ENCODE results near the gene MN1.

Gene MN1

DNA sequence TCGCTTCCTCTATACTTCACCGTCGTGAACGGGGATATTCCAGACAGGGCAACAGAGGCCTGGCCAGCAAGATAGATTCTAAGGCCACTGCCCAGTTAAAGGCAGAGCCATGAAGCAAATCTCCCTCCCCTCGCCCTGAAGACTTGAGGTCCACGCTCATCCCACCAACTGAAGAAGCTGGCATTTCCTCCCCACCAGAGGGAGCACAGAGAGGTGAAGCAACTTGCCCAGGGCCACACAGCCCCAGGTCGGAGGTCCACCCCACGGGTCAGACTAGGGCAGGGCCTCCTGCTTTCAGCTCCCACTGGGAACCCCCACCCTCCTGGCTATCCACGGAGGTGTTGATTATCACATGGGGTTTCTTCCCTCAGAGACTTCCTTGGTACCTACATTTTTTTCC lies 27.4 kb downstream of the MN1 start:
- in situ Hi-C loops (cut with MboI; ENCODE audit: low sequenced_read_pairs, unreplicated experiment), result no loop called here
- TF ChIP-seq, protein P1, sequence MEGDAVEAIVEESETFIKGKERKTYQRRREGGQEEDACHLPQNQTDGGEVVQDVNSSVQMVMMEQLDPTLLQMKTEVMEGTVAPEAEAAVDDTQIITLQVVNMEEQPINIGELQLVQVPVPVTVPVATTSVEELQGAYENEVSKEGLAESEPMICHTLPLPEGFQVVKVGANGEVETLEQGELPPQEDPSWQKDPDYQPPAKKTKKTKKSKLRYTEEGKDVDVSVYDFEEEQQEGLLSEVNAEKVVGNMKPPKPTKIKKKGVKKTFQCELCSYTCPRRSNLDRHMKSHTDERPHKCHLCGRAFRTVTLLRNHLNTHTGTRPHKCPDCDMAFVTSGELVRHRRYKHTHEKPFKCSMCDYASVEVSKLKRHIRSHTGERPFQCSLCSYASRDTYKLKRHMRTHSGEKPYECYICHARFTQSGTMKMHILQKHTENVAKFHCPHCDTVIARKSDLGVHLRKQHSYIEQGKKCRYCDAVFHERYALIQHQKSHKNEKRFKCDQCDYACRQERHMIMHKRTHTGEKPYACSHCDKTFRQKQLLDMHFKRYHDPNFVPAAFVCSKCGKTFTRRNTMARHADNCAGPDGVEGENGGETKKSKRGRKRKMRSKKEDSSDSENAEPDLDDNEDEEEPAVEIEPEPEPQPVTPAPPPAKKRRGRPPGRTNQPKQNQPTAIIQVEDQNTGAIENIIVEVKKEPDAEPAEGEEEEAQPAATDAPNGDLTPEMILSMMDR (IDR thresholded peaks at IDR 0.05; ENCODE audit: borderline replicate concordance, control extremely low read depth, extremely low read depth, insufficient read depth, missing control alignments), result no peak
- DNase-seq (ENCODE audit: low spot score), result no peak

DNA sequence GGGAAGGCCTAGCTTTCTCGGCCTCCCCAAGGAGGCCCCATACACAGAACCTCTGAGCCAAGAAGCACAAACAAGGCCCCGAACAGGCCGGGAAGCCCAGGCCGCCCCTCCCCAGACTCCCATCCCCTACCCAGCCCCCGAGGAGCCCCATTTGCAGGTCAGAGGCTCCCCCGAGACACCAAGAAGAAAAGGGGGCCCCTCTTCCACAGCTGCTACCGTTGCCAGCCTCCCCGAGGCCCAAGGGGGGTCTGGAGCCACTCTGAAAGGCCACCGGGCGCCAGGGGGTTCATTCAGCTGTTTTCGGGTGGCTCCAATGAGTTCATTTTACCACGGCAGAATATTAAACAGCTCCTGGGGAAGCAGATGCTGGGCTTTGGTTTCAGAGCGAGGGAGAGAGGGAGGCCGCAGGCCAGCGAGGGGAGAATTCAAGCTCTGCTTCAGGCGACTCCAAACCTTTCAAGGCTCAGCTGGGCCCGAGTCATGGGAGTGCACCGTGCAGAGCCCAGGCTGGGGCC lies 28.5 kb downstream of the MN1 start:
- DNase-seq (ENCODE audit: low spot score), result no peak
- in situ Hi-C loops (cut with MboI; ENCODE audit: low sequenced_read_pairs, unreplicated experiment), result no loop called here
- TF ChIP-seq, protein P1 (IDR thresholded peaks at IDR 0.05; ENCODE audit: borderline replicate concordance, control extremely low read depth, extremely low read depth, insufficient read depth, missing control alignments), result no peak

DNA sequence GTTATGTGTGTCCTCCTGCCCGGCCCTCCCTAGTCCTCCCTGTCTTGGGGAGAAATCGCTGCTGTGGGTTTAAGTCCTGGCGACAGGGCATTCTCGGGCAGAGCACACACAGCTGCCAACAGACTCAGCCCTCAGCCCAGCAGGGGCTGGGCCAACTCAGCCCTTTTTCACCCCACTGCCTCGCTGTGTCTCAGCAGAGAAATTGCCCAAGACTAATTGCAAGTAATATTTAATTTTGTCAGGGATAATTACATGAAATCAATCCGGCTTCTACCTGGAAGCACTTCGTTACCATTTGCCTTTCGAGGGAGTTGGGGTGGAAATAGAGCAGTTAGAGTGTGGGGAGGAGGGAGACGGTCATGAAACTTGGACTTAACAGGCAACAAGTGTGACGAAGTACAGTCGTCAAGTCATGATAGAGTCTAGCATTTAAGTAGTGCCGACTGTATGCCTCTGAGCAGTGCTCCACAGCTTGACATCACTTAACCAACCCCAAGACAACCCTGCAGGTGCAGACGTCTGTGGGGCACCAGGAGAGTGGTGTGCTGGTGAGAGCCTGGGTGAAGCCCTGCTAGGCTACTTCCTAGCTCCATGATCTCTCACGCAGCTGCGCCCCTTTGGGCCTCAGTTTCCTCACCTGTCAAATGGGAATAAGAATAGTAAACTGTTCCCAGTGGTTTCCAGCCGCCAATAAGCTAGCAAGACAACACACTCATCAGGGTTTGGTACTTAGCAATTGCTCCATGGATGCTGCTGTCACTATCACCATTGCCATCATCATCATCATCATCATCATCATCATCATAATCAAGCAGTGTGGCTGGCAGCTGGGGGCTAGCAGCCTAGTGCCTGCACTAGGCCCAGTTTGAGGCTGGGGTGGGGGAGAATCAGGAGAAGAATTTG lies 29.2 kb downstream of the MN1 start:
- no peak for DNase-seq (ENCODE audit: low spot score)
- in situ Hi-C loops (cut with MboI; ENCODE audit: low sequenced_read_pairs, unreplicated experiment), result no loop called here
- TF ChIP-seq, protein P1 (IDR thresholded peaks at IDR 0.05; ENCODE audit: borderline replicate concordance, control extremely low read depth, extremely low read depth, insufficient read depth, missing control alignments), result no peak

DNA sequence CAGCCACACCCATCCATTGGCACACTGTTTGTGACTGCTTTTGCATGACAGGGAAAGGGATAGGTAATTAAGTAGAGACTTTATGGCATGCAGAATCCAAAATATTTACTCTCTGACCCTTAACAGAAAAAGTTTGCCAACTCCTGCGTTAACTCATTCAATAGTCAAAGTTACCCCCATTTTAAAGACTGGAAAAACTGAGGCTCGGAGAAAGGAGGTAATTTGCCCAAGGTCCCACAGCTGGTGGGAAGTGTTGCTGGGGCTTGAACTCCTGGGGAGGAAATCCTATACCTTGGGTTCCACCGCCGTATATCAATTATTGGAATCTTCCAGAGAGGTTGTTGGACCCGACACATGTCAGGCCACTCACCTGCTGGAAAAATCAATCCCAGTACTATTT lies 29.9 kb downstream of the MN1 start:
- in situ Hi-C loops (cut with MboI; ENCODE audit: low sequenced_read_pairs, unreplicated experiment), result no loop called here
- no peak for DNase-seq (ENCODE audit: low spot score)
- TF ChIP-seq, protein P1 (IDR thresholded peaks at IDR 0.05; ENCODE audit: borderline replicate concordance, control extremely low read depth, extremely low read depth, insufficient read depth, missing control alignments), result no peak

DNA sequence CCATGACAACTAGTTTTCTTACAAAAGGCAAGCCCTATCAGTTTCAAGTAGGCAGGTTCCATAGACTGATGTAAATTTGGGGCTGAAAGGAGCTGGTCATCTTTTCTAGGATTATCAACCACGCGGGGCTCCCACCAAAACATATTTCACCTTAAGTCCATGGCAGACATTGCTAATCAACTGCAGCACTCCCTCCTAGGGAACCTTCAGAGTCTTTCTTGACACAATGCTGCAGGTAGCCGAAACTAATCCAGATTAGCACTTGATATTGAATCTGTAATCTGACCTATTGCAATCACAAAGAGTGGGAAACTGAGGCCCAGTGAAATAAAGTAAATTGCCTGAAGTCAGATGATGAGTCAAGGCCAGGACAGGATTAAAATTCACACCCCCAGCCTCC lies 32.5 kb downstream of the MN1 start:
- DNase-seq (ENCODE audit: low spot score), result no peak
- in situ Hi-C loops (cut with MboI; ENCODE audit: low sequenced_read_pairs, unreplicated experiment), result no loop called here
- TF ChIP-seq, protein P1 (IDR thresholded peaks at IDR 0.05; ENCODE audit: borderline replicate concordance, control extremely low read depth, extremely low read depth, insufficient read depth, missing control alignments), result no peak

DNA sequence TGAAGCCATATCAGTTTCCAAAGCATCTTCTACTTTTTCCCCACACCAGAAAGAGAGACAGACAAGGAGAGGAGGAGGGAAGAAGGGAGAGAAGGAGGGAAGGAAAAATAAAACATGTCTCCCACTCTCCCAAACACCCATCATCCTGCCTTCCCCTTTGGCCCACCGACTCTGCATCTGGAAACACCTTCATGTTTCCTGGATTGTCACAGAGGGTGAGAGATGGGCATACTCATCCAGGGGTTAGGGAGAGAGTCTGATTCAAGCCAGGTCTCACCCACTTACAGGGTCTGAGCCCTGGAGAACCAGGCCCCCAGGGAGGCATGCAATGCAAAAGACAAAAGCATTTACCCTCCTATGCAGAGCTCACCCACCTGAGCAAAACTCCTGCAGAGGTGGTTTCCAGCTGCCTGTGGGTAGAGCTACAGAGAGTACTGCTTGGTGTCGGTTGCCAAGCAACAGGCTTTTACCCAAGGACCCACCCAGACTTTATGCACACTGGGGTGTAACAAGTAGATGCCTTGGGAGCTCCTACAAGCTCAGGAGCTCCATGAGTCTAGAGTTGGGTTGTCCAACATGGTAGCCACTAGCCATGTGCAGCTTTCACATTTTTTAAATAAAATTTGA lies 33.4 kb downstream of the MN1 start:
- TF ChIP-seq, protein P1 (IDR thresholded peaks at IDR 0.05; ENCODE audit: borderline replicate concordance, control extremely low read depth, extremely low read depth, insufficient read depth, missing control alignments), result no peak
- in situ Hi-C loops (cut with MboI; ENCODE audit: low sequenced_read_pairs, unreplicated experiment), result no loop called here
- DNase-seq (ENCODE audit: low spot score), result no peak
